HG03558 (cell line): Measurements from ENCODE around the gene NDFIP1.
"Not testable (repeated sequence)": the region's sequence is repeated elsewhere in the genome, so short reads cannot be mapped to it uniquely, and the experiment has no call there.

ENCODE experiments used
- ATAC-seq: cut with Tn5 transposase; IDR thresholded peaks from one replicate; pipeline ENCODE4 v1.9.1; 2021; ENCODE audit warnings: moderate number of reproducible peaks; ENCODE audit not compliant: unreplicated experiment; ENCODE audit errors: extremely low read depth

The NDFIP1 gene

GRCh38 chr5:142088855-142089479, 19.6 kb upstream of the NDFIP1 start:
- ATAC-seq: not testable (repeated sequence)

- no peak for ATAC-seq
These were observed 17.6 kb upstream of the NDFIP1 start for GRCh38 chr5:142091012-142091411.

GRCh38 chr5:142091922-142092321, 16.7 kb upstream of the NDFIP1 start:
- no peak for ATAC-seq

- ATAC-seq: no peak
These were observed 13.5 kb upstream of the NDFIP1 start for GRCh38 chr5:142095035-142095434.

- no peak for ATAC-seq
These were observed 12.8 kb upstream of the NDFIP1 start for GRCh38 chr5:142095651-142096330.

- no peak for ATAC-seq
These were observed 12.2 kb upstream of the NDFIP1 start for GRCh38 chr5:142096382-142096781.

- ATAC-seq: no peak
These were observed 10.9 kb upstream of the NDFIP1 start for GRCh38 chr5:142097681-142098080.

GRCh38 chr5:142098275-142098674, 10.3 kb upstream of the NDFIP1 start:
- ATAC-seq: no peak

GRCh38 chr5:142098931-142099330, 9.6 kb upstream of the NDFIP1 start:
- ATAC-seq: no peak

GRCh38 chr5:142100307-142100706, 8.3 kb upstream of the NDFIP1 start:
- ATAC-seq: no peak

- ATAC-seq: no peak
These were observed 5.4 kb upstream of the NDFIP1 start for GRCh38 chr5:142102980-142103740.

- no peak for ATAC-seq
These were observed 4.1 kb upstream of the NDFIP1 start for GRCh38 chr5:142104491-142104890.

- no peak for ATAC-seq
These were observed 2.5 kb upstream of the NDFIP1 start for GRCh38 chr5:142106061-142106460.

- no peak for ATAC-seq
These were observed 1.4 kb upstream of the NDFIP1 start for GRCh38 chr5:142107036-142107735.

- ATAC-seq: no peak
These were observed 695 bp upstream of the NDFIP1 start for GRCh38 chr5:142107736-142108431.

- no peak for ATAC-seq
These were observed 909 bp downstream of the NDFIP1 start for GRCh38 chr5:142109331-142110045.

- no peak for ATAC-seq
These were observed 1.5 kb downstream of the NDFIP1 start for GRCh38 chr5:142110046-142110531.

GRCh38 chr5:142110988-142111687, 2.6 kb downstream of the NDFIP1 start:
- no peak for ATAC-seq

- ATAC-seq: no peak
These were observed 6.1 kb downstream of the NDFIP1 start for GRCh38 chr5:142114687-142115086.
